Measurements from ENCODE around the gene LONRF2.
"Not testable (repeated sequence)": the region's sequence is repeated elsewhere in the genome, so short reads cannot be mapped to it uniquely, and the experiment has no call there.

- not testable (repeated sequence) for TF ChIP-seq CTCF (optimal IDR thresholded peaks at IDR 0.05 in 1 of 3, IDR thresholded peaks at IDR 0.05 in 1 of 3, conservative IDR thresholded peaks at IDR 0.05 in 1 of 3; ENCODE audit: extremely low read depth in 1 of 3, insufficient read depth in 2 of 3, low read length in 3 of 3); EZH2 (IDR thresholded peaks at IDR 0.05; ENCODE audit: low read length)
These were observed 40.0 kb upstream of the LONRF2 start for GRCh38 chr2:100362269-100362668.

Measured in keratinocyte (primary cell).